ENCODE data around the gene TGOLN2. TPM values are rescaled to one million over a fixed set of nuclear protein-coding genes. Genes with fewer than 3 reads are reported as not detected.
"Not testable (repeated sequence)": the region's sequence is repeated elsewhere in the genome, so short reads cannot be mapped to it uniquely, and the experiment has no call there.

The TGOLN2 gene
- total RNA-seq: 151 and 152 TPM in 2 replicates

GRCh38 chr2:85327822-85328617, at the start of gene TGOLN2:
Gene TGOLN2, minus strand, starts transcription at chr2:85327989. Its CDS starts 27 bp downstream, at chr2:85327962.
- intact Hi-C loops (cut with micrococcal nuclease): loop anchor here (1.0 to 10.0 kb wide), 13 partner anchors 26 to 1114 kb away; partner anchors contain the start of genes ELMOD3, GGCX, IMMT and MRPL35

DNA sequence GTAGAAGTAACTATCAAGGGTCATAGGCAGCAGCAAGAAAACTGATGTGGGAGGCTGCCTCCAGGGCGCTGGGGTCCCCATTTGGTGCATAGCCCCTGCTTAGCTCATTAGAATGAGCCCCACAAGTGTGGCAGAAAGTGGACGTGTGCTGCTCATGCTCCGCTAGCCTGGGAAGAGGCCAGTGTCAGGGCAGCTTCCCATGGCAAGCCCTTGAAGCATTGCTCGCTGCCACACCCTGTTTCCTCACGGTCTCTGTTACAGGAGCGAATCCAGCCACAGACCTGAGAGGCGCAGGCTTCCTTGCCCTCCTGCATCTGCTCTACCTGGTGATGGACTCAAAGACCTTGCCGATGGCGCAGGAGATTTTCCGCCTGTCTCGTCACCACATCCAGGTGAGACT, 49.3 kb upstream of the TGOLN2 start:
- intact Hi-C loops (cut with micrococcal nuclease): no loop called here

DNA sequence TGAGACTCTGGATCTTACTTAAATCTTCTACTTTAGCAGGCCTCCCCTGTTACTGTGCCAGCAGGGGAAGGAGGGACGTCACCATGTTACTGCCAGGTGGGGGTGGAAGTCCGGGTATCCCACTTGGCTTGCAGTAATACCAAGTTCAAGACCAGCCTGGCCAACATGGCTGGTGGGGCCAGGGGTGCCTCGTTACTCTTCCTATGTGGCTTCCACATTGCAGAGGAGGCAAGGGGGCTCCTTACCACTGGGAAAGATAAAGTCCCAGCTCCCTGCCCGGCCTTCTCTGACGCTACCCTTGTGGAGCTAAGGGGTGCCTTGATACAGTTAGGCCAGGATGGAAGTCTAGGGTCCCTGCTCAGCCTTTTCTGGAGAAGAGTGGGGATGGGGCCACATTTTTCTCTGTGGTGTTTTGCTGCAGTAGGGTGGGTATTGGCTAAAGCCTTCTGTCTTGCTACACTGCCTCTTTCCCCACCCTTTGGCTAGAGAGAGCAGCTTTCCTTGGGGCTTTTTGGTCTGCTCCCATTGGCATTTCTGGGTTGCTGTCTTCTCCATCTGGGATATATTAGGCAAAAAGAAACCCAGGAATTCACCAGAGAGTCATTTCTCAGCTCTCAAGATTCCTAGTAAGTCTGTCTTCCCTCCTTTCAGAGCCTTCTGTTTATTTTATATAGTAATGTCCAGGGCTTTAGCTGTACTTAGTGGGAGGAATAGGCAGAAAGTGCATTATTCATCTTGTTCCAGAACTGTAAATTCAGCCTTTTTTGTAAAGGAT, 48.7 kb upstream of the TGOLN2 start:
- intact Hi-C loops (cut with micrococcal nuclease): no loop called here

DNA sequence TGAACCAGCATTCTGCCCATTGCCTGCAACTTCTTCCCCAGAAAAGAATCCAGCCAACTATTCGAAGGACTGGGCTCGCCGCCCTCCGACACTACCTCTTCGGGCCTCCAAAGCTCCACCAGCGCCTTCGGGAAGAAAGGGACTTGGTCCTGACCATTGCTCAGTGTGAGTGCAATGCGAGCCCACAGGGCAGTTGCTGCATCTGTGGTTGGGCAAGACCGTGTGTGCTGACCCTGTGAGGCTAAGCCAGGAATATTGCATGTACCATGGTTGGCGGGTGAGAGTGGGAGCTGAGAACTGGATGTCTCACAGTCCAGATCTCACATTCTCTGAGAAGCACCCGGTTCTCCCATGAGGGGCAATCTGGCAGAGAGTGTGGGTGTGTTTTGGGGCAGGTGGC, 43.3 kb upstream of the TGOLN2 start:
- intact Hi-C loops (cut with micrococcal nuclease): no loop called here

DNA sequence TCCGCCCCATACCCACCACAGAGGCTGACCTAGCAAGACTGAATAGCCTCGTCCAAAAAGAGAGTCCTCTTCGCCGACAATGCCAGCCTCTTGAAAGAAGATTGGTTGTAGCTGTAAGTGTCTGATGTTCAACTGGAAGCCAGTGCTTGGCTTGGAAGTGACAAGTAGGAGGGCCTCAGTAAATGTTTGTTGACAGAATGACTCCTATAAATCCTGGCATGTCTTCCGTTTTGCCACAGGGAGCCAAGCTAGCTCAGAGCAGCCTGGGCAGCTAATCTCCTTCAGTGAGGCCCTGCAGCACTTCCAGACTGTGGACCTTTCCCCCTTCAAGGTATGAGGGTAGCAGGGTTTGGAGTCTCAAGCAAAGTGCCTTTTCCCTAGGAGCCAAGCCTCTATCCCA, 41.7 kb upstream of the TGOLN2 start:
- intact Hi-C loops (cut with micrococcal nuclease): no loop called here

DNA sequence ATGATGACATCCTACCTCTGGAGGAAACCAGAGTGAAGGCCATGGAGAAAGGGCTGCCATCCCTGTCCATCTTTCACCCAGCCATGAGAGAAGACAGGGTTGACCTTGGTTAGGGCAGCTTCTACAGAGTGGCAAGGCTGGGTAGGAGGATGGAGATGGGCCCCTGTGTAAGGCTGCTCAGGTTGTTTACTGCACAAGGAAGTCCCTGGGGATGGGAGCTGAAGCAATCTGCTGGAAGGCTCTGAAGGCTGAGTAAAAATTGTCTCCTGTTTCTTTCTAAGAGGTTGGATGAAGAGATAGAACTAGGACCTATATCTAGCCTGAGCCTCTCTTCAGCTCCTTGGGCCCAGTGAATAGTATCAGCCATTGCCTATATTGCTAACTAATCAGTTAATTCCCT, 41.1 kb upstream of the TGOLN2 start:
- intact Hi-C loops (cut with micrococcal nuclease): no loop called here

- intact Hi-C loops (cut with micrococcal nuclease): no loop called here
These were observed 39.4 kb upstream of the TGOLN2 start for GRCh38 chr2:85367180-85367579.

DNA sequence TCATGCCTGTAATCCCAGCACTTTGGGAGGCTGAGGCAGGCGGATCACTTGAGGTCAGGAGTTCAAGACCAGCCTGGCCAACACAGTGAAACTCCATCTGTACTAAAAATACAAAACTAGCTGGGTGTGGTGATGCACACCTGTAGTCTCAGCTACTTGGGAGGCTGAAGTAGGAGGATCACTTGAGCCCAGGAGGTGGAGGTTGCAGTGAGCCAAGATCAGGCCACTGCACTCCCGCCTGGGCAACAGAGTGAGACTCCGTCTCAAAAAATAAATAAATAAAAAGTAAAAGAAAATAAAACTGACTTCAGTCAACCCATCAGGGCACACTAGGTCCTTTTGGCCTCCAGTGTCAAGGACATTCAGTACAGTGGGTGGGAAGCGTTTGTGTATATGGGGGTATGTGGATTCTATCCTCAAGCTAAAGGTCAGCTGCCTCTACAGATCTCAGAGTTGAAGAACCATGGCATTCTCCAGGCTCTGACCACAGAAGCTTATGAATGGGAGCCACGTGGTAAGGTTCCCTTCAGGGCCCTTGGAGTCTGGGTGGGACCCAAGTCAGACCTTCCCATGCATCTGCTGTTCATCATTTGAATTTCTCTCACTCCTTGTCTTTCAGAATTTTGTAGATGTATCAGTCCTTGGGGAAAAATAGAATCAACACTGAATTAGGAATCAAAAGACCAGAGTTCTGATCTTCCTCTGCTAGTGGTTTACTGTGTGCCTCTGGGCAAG, 35.0 kb upstream of the TGOLN2 start:
- intact Hi-C loops (cut with micrococcal nuclease): not testable (repeated sequence)

GRCh38 chr2:85357736-85358135, 29.9 kb upstream of the TGOLN2 start:
- intact Hi-C loops (cut with micrococcal nuclease): no loop called here

- intact Hi-C loops (cut with micrococcal nuclease): no loop called here
These were observed 28.4 kb upstream of the TGOLN2 start for GRCh38 chr2:85356186-85356585.

DNA sequence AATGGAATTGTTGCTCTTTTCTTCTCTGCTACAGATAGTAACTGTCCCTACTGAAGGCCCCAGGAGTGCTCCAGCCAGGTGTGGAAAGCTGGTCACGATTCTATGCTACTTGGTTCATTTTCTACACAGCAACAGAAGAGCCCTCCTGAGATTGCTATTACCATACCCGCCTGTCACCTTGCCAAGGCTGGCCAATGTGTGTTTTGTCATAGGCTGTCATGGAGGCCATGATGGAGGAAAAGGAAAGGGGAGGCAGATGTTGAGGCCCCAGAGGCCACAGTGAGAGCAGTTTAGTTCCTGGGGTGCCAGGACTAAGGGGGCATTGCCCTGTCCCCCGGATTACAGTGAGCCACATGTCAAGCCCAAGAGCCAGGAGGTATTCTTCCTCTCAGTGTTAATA, 27.7 kb upstream of the TGOLN2 start:
- intact Hi-C loops (cut with micrococcal nuclease): loop anchor here (2.0 kb wide), 2 partner anchors 53 to 839 kb away; partner anchors contain the start of gene IMMT

GRCh38 chr2:85355073-85355410, 27.3 kb upstream of the TGOLN2 start:
- intact Hi-C loops (cut with micrococcal nuclease): loop anchor here (2.0 kb wide), 2 partner anchors 54 to 840 kb away; partner anchors contain the start of gene IMMT

DNA sequence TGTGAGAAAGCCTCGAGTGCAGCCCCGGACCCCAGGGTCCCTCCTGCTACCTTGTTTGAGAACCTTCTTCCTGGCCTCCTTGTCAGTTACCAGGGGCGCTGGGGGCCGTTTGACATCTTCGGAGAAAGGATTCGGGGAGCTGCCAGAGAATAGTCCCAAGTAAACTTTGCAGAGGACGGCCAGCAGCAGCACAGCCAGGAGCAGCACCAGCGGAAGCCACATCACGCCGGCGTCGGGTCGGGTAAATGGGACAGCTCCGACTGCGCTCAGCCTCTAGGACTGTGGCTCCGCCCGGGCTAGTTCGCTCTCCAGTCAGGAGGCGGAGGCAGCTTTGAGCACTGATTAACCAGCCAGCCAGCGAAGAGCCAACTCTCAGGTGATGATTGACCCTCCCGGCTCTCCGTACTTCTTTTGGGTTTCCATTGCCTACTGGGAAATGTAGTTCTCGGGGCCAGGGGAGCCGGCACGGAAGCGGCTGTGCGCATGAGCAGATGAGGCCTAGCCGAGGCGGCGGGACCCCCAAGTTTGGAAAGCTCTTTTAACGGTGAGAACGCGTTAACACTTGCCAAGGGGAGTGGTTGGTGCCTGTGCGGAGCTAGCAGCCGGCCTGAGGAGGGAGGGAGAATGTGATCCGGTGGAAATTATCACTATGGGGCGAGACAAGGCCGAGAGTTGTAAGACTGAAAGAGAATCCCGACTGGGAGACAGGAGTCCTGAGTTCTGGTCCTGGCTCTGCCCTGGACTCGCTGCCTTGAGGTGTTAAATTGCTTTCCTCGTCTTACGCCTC, 26.7 kb upstream of the TGOLN2 start, which contains the start of the genes ELMOD3 and RETSAT:
Gene ELMOD3 (plus strand): TSS at position 484 of the 787 bp plus-strand sequence. CDS start 2,430 bp downstream, outside the sequence.
Gene RETSAT (minus strand): TSS at position 243 of the 787 bp plus-strand sequence. CDS start 21 bp downstream, at position 222.
- intact Hi-C loops (cut with micrococcal nuclease): loop anchor here (1.0 to 5.0 kb wide), 14 partner anchors 26 to 1208 kb away; partner anchors contain the start of genes C2orf68, CHMP3, GGCX and IMMT

DNA sequence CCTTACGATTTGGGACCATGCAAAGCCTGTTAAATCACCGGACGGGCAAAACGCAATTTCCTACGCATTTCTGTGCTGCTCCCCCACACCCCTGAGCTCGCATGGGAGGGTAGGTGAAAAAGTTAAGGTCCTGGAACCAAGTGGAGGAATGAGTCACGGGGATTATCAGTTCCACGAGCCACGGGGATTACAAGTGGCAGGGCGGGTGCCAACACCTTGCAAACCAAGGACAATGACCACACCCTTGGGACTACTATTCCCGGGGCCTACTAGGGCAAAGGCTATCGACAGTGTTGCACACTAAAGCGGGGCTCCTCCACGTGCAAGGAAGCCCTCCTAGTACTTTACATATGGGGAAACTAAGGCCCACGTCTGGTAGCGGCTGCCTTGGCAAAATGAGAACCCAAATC, 26.1 kb upstream of the TGOLN2 start:
- intact Hi-C loops (cut with micrococcal nuclease): loop anchor here (1.0 to 5.0 kb wide), 14 partner anchors 26 to 1208 kb away; partner anchors contain the start of genes C2orf68, CHMP3, GGCX and IMMT

- intact Hi-C loops (cut with micrococcal nuclease): no loop called here
These were observed 19.8 kb upstream of the TGOLN2 start for GRCh38 chr2:85347599-85347998.

DNA sequence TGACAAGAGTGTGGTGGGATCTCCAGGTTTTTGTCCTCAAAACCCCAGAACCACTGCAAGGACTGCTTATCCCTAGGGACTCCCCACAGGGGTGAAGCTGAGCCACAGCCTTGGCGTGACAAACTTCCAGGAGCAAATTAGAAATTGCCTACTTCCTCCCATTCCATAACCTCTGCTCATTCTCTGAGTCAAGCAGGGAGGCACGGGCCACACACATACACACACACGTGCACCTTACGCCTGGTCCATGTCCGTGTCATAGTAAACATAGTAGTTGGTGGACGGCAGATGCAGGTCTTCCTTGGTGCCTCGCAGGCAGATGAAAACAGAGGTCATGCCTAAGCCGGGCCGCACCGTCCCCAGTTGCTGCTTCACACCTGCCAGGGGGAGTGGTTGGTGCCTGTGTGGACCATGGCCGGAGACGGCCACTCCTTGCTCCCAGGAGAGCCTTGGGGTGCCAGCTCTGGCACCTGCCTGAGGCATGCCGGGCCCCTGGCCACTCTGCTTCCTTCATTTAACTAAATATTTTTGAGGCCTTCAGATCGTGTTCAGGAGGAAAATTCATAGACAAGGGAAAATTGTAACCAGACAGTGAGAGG, 16.7 kb upstream of the TGOLN2 start:
- intact Hi-C loops (cut with micrococcal nuclease): no loop called here

DNA sequence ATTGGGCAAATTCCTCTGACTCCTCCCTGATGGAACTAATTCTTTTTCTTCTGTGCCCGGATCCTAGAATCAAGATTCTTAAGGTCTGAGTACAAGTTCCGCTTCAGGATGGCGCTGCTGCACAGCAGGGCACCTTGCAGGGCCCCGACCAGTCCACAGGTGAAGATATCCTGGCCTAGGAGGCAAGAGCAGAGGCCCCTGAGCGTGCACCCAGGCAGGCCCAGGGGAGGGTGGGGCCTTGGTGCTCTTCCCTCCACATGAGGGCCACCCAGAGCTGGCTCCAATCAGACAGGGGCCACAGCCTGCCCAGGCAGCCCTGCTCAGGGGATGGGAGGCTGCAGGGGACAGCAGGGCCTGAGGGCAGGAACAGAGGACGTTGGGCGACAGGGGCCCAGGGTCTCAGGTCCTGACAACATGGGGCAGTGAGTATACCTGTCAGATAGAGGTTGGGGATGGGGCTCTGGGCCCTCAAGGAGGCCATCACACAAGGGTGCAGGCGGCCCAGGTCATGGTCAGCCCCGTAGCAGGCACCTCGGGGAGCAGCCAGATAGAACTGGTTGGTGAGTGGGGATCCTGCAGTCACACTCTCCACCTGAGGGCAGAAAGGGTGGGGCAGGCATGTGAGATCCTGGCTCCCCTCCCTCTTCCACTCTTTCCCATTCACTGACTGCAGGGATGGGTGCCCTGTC, 15.6 kb upstream of the TGOLN2 start:
- intact Hi-C loops (cut with micrococcal nuclease): loop anchor here (1.0 kb wide), 1 partner anchor 26 kb away; no protein-coding TSS in a partner anchor

DNA sequence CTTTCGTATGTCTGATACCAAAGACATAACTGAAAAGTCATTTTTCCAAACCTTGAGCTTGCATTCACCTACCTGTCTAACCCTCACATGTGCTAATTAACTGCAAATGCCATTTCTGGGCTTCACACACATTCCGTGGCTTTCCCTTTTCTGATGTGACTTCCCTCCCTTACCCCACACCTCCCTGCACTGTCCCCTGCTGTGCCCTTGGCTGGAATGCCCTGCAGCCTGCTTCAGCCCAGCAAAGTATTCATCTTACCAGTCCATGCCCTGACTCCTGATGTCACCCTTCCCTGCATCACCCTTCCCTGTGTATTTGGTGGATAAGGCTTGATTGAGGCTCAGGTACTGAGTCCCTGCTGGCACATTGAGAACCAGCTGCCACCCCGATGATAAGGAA, 14.4 kb upstream of the TGOLN2 start:
- intact Hi-C loops (cut with micrococcal nuclease): no loop called here
